Stimulated activated CD8-positive, alpha-beta memory T cell treated with anti-CD3 and anti-CD28 coated beads, Interleukin-12 subunit alpha, Interleukin-12 subunit beta, amount 100 ng/mL, for 24 hours (primary cell): ENCODE measurements around the gene PRG3.
"Not testable (repeated sequence)": the region's sequence is repeated elsewhere in the genome, so short reads cannot be mapped to it uniquely, and the experiment has no call there.

Source experiments
- DNase-seq: peaks from one replicate; pipeline ENCODE4 v3.0.0-alpha.2; 2020; ENCODE audit errors: extremely low read depth

The PRG3 gene

GRCh38 chr11:57387289-57388030 lies 6.5 kb upstream of the PRG3 start:
- DNase-seq: no peak

GRCh38 chr11:57386178-57386940 lies 5.4 kb upstream of the PRG3 start:
- DNase-seq: no peak

GRCh38 chr11:57379732-57380131 lies 1.2 kb downstream of the PRG3 start:
- DNase-seq: no peak

- DNase-seq: no peak
Observed at GRCh38 chr11:57378186-57378585, 2.8 kb downstream of the PRG3 start.

- DNase-seq: no peak
Observed at GRCh38 chr11:57377107-57377506, 3.8 kb downstream of the PRG3 start.

GRCh38 chr11:57376095-57377090 lies 4.6 kb downstream of the PRG3 start:
- DNase-seq: no peak

GRCh38 chr11:57375490-57375889 lies 5.5 kb downstream of the PRG3 start:
- DNase-seq: no peak

GRCh38 chr11:57374966-57375365 lies 6.0 kb downstream of the PRG3 start:
- no peak for DNase-seq

- DNase-seq: no peak
Observed at GRCh38 chr11:57373146-57373545, 7.8 kb downstream of the PRG3 start.

GRCh38 chr11:57370941-57371340 lies 10.0 kb downstream of the PRG3 start:
- no peak for DNase-seq

GRCh38 chr11:57370251-57370650 lies 10.7 kb downstream of the PRG3 start:
- no peak for DNase-seq

GRCh38 chr11:57368845-57369232 lies 12.1 kb downstream of the PRG3 start:
- no peak for DNase-seq

- DNase-seq: no peak
Observed at GRCh38 chr11:57368106-57368844, 12.7 kb downstream of the PRG3 start.

- no peak for DNase-seq
Observed at GRCh38 chr11:57364851-57365660, 15.9 kb downstream of the PRG3 start.

- no peak for DNase-seq
Observed at GRCh38 chr11:57363131-57364080, 17.5 kb downstream of the PRG3 start.

- DNase-seq: no peak
Observed at GRCh38 chr11:57361926-57362325, 19.0 kb downstream of the PRG3 start.

- not testable (repeated sequence) for DNase-seq
Observed at GRCh38 chr11:57361420-57361819, 19.5 kb downstream of the PRG3 start.

GRCh38 chr11:57360991-57361390 lies 20.0 kb downstream of the PRG3 start:
- DNase-seq: no peak
